Activated CD4-positive, CD25-positive, alpha-beta regulatory T cell treated with anti-CD3 and anti-CD28 coated beads, Interleukin-2, amount 50 U/mL, for 16 hours (primary cell): Measurements from ENCODE around the gene ZBTB17.
"Not testable (repeated sequence)": the region's sequence is repeated elsewhere in the genome, so short reads cannot be mapped to it uniquely, and the experiment has no call there.

Source experiments
- DNase-seq: peaks from one replicate; pipeline ENCODE4 v3.0.0-alpha.2; 2020; ENCODE audit warnings: low read depth, low spot score

ZBTB17 gene

DNA sequence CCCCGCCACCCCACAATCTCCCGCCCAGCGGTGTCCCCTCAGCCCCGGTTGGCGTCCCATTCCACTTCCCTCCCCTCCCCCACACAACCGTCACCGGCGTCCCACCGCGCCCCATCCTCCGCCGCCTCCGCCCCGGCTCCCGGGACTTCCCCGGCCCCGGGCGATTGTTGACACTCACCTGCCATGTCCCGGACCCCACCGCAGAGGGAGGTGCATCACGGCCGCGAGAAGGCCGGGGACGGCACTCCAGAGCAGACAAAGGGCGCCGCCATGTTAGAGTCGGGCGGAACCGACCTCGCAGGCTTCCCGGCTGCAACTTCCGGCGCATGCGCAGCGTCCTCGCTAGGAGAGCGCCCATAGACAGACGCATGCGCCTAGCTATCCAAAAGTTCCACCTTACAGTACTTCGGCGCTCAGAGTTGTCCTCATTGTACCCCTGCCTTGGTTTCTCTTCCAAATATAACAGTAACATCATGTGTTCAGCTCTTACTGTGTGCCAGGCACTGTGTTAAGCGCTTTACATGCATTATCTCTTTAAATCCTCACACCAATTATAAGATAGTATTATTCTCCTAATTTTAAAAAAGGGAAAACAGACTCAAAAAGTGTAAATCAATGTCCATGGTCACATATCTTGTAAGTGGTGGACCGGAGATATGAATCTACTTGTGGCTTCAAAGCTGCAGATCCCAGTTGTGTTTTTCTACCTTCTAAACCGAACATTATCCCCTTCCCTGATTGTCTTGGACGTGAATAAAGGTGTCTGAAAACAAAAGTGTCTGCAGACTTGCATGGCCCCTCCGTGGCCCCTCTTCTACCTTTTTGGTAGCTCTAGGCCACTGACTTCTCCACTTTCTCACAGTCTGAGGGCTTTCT is at the start of gene ZBTB17:
Gene ZBTB17, minus strand, starts transcription at position 297 of the 876 bp plus-strand sequence. CDS start 27,606 bp downstream, outside the sequence.
- peak; percentile 89 for DNase-seq

DNA sequence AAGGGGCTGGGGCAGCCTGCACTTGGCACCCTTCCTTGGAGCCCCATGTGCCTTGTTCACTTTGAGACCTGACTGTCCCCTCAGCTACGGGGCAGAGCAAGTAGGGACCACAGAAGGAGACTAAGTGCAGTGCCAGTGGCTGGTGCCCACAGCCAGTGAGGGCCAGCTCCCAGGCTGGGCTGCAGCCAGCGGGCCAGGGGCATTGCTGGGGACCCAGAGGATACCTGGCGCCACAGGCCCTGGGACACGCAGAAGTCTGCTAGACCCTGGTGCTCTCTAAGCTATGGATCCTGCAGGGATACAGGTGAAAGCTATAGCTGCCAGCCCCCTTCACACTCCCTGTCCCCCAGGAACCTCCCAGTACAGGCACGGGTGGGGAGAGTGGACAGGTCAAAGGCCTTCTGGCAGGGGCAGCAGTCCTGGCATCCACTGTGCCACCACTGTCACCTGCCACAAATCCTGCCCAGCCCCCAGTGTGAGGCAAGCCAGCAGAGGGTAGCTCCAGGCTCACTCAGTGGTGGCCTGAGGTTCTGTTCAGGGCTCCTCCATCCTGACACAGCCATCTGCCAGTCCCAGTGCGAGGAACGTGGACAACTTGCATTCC is 47.3 kb upstream of the ZBTB17 start:
- DNase-seq = no peak

DNA sequence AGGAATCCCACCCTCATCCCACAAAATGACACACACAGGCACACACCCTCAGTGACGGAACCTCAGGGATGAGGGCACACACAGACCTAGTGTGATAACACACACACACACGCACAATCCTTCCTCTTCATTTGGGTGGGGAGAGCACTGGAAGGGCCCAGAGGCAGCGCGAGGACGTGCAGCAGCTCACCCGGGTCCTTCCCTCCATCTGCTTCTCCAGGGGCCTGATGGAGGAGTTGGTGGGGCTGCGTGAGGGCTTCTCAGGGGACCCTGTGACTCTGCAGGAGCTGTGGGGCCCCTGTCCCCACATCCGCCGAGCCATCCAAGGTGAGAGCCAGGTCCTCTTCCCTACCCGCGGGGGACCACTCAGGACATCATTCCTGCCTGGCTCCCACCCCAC is 46.5 kb upstream of the ZBTB17 start:
- DNase-seq = no peak

DNA sequence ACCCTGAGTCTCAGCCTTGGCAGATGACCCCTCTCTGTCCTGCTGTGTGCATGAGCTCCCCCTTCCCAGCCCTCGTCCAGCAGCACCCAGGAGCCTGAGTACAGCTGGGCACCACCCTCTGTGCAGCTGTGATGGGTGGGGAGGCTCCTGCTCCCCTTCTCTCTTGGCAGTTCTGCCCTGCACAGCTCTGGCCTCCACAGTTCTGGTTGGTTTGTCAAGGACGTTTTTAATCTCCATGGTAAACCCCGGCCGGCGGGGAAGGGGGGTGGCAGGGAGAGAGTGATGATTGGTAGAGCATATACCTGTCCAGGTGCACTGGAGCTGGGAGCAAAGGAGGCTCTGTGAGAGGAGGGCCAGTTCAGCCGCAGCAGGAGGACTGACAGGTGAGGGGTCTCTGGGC is 45.8 kb upstream of the ZBTB17 start, which contains the start of gene CLCNKA:
Gene CLCNKA, plus strand, starts transcription at position 356 of the 400 bp plus-strand sequence. CDS start 584 bp downstream, outside the sequence.
- no peak for DNase-seq

DNA sequence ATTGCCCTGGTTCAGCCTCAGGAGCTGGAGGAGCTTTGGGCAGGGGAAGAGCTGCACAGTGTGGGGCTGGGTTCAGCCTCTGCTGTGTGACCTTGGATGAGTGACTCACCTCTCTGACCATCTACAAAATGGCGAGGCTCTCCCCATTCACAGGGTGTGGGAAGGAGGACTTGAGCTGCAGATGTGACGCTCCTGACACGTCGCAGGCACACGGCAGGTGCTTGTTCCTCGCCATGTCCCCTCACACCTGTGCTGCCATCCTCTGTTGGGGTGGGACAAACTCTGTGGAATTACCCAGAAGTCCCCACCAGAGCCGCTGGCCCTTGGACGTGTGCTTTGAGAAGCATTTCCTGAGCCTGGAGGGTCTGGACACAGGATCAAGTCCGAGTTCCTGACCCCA is 45.0 kb upstream of the ZBTB17 start:
- not testable (repeated sequence) for DNase-seq

GRCh38 chr1:16020325-16020724 is 44.4 kb upstream of the ZBTB17 start:
- no peak for DNase-seq

DNA sequence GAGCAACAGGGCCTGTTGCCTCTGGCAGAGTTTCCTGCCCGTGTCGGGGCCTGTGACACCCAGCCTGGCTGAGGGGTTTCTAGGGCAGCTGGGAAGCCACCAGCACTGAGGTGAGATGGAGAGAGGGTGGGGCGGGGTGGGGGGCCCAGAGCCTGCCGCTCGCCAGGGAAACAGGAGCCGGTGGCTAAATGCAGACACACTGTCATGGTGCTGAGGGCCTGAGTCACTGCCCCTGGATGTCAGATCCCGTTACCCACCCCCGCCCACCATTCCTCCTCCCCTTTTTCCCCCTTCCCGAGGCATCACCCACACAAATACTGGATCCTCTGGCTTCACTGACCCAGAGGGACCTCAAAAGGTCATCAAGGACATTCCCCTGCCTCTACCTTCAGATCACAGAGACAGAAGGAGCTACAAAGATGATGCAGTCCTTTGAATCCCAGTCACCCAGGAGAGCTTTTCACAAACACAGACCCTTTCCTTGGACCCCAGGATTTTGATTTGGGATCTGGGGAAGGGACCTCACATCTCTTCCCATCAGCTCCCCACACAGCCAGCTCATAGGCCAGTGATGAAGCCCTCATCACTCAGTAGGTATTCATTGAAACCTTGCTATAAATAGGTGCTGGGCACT is 43.9 kb upstream of the ZBTB17 start:
- no peak for DNase-seq

- DNase-seq = no peak
Measured at GRCh38 chr1:16018749-16019643, 43.1 kb upstream of the ZBTB17 start.

DNA sequence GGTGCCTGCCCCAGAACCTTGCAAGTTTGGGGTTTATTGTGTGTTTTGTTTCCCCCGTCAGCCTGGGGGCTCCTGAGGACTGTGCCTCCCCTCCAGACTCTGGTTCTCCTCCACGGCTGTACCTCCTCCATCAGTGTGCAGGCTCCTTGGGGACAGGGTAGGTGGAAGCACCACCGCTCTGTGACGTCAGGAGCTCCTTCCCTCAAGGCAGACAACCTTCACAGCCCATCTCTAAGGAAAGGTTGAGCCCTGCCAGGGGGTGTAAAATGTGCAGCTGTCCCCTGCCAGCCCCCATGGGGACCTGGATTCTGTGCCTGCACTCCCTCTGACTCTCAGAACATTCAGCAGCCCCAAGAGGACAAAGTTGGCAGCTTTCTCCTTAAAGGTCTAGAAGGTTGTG is 42.4 kb upstream of the ZBTB17 start:
- no peak for DNase-seq

DNA sequence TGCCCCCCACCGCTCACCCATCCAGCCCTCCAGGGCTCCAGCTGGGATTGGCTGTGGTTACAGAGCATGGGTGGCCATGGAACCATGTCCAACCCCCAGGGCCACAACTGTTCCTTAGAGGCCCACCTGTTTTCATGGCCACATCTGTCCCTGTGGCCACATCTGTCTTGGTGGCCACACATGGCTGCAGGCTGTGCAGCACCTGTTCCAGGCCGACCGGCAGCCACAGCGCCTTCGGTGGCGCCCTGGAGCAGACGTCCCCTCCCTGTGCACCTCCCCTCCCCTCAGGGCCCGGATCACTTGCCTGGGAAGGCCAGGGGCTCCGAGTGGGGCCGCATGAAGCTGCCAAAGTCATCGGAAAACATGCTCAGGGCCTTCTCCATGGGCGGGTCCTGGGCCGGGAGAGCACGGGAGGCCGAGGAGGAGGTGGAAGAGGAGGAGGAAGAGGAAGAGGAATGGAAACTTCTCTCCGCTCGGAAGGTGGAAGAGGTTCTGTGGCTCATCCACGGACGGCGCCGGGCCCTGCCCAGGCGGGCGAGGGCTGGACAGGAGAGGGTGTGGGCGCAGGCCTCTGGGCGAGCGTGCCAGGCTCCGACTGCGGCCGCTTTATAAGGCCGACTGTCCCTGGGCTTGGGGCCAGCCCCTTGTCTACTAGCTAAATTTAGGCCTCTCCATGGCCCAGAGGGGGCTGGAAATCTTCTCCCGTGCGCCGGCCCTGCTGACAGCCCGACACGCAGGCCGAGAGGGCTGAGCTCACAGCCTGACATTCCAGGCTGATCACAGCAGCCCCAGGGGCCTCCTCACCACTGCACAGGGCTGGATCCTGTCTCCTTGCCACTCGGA is 41.8 kb upstream of the ZBTB17 start, which contains the start of gene HSPB7:
Gene HSPB7, minus strand, starts transcription at position 583 of the 843 bp plus-strand sequence. Its CDS starts 80 bp downstream, at position 503.
- DNase-seq = no peak

DNA sequence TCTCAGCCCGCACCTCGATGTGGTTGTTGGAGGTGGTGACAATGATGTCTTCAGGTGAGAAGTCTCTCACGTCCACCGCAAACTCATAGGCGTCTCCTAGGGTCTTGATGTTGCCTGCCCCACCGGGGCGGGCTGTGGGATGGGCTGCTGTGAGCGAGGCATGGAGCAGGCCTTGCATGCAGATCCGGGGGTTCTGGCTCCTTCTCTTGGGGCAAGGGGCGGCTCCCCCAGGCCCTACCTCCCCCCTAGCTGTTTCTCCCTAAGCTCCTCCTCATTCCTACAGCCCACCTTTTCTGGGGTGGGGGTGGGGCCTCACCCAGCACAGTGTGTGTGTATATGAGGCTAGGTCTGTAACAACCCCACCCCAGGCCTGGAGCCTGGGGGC is 41.2 kb upstream of the ZBTB17 start:
- DNase-seq = no peak

DNA sequence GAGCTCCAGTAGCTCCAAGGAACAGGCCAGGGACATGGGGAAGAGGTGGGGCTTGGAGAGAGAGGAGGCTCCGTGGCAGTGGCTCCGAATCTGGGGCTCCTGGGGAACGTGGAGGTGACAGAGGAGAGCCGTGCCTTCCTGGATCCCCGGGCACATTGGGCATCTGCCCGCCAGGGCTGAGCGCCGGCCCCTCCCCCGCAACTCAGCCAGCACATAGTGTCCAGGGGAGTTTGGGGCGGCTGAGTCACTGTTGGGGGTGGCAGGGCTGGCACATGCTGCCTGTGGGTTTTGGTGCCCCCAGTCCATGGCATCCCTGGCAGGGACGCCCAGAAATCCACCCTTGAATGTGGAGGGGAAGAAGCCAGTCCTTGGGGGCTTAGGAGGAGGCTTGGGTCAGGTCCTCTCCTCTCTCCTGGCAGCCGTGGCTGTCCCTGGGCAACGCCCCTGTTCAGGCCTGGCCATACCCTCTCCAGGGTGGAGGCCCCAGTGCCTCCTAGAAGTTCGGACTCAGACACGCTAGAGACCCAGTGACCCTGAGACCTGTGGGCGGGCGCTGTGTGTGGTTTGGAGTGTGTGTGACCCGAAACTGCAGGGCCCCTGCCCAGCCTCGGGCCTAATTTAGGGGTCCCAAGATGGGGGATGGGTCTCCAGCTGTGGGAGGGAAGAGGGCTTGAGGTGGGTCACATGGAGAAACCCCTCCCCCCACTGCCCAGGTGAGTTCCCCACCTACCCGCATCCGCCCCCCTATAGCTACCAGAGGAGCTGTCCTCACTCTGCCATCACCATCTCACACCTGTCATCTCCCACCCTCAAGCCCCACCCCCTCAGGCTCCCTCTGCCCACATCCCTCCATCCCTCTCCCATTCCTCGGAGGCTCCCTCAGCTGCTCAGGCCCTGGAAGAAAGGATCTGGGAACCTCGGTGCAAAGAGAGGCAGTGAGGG is 40.3 kb upstream of the ZBTB17 start:
- DNase-seq = no peak

- DNase-seq = no peak
Measured at GRCh38 chr1:16015491-16015890, 39.6 kb upstream of the ZBTB17 start.

GRCh38 chr1:16014509-16015482 is 38.9 kb upstream of the ZBTB17 start:
- no peak for DNase-seq

DNA sequence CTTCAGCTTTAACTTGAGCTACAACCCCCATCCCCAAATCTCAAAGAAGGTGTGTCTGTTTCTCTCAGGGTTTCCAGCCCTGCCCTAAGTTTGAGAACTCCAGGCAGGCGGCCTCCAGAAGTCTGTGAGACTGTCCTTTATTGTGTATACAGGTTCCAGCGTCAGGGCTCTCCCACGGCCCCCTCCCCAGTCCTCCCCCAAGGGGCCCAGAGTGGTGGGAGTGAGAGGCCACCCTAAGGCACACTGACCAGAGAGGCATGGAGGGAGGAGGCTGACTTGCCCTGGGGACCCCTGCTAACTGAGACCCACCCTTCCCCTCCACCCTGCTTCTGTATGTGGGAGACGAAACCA is 38.0 kb upstream of the ZBTB17 start:
- no peak for DNase-seq

DNA sequence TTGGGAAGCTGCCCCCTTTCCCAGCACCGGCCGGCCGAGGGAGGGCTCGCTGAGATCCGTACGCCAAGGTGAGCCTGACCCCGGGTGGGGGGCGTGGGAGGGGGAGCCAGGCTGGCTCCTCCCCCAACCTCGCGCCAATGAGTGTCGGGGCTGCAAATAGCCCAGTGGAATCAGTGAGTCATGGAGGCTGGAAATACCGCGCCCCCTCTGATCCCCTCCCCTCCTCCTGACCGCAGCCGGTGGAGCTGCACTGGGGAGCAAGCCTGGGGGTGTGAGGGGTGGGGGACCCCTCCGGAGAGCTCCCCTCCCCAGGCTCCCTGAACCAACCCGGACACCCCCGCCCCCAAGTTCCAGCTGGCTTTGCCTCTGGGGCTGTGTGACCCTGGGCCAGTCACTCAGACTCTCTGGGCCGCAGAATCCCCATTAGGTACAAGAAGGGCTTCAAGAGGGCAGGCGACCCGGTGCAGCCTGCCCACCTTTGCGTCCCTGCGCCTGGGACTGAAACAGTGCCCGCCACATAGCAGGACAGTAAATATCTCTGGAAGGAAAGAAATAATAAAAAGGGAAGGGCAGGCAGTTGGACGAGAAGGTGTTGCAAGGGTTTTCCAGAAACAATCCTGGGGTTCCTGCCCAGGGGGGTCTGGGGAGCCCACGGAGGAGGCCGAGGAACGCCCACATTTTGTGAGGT is 37.5 kb upstream of the ZBTB17 start:
- no peak for DNase-seq

- DNase-seq = no peak
Measured at GRCh38 chr1:16012590-16013219, 36.8 kb upstream of the ZBTB17 start.
